Activated CD8-positive, alpha-beta T cell treated with anti-CD3 and anti-CD28 coated beads for 36 hours (primary cell): ENCODE data around the gene RPP14. TPM values are rescaled to one million over a fixed set of nuclear protein-coding genes. Genes with fewer than 3 reads are reported as not detected.

ENCODE experiments used
- ATAC-seq: fragments of 200-7000 bp; cut with Tn5 transposase; one replicate; pipeline ENCODE4 v1.10.0; 2021; ENCODE audit warnings: mild to moderate bottlenecking, moderate library complexity
- CTCF ChIA-PET: fragments of 350-600 bp; sonication (Branson Sonifier 250); formaldehyde crosslinking; loops from one replicate; lab custom pipeline; 2021; ENCODE audit warnings: antibody characterized with exemption; lab: Charles Lee
- POLR2A ChIA-PET: fragments of 350-600 bp; sonication (Branson Sonifier 250); formaldehyde crosslinking; loops from one replicate; lab custom pipeline; 2021; ENCODE audit warnings: antibody characterized with exemption; lab: Charles Lee
- DNase-seq: peaks from one replicate; pipeline ENCODE4 v3.0.0-alpha.2; 2020
- H3K27ac Mint-ChIP-seq: one replicate; pipeline ENCODE4 v1.8.0; 2021; ENCODE audit warnings: mild to moderate bottlenecking, mixed read lengths
- H3K27me3 Mint-ChIP-seq: one replicate; pipeline ENCODE4 v1.8.0; 2021; ENCODE audit warnings: mixed read lengths
- H3K36me3 Mint-ChIP-seq: one replicate; pipeline ENCODE4 v1.8.0; 2021; ENCODE audit warnings: low read depth, mixed read lengths
- H3K4me1 Mint-ChIP-seq: one replicate; pipeline ENCODE4 v1.8.0; 2021; ENCODE audit warnings: low read depth, mixed read lengths
- H3K4me3 Mint-ChIP-seq: one replicate; pipeline ENCODE4 v1.8.0; 2021; ENCODE audit warnings: mild to moderate bottlenecking, moderate library complexity, mixed read lengths
- H3K9me3 Mint-ChIP-seq: one replicate; pipeline ENCODE4 v1.8.0; 2021; ENCODE audit warnings: mixed read lengths
- intact Hi-C: fragments of 100-400 bp; cut with micrococcal nuclease; formaldehyde crosslinking; loops from one replicate; pipeline ENCODE4 v1.10.0; 2022
- total RNA-seq, 2 experiments: library from RNA; stranded (reverse); gene quantifications; one replicate each; pipeline ENCODE4 v1.2.3, GENCODE V29; 2021
- TF ChIP-seq, protein P1 (sequence below): fragments of 200-600 bp; IDR thresholded peaks from one replicate; pipeline ENCODE4 v1.8.0; 2022; ENCODE audit warnings: antibody characterized with exemption, mild to moderate bottlenecking

RPP14 gene
- total RNA-seq, 2 experiments from 2014 or later = 16.1 to 18.0 TPM

DNA sequence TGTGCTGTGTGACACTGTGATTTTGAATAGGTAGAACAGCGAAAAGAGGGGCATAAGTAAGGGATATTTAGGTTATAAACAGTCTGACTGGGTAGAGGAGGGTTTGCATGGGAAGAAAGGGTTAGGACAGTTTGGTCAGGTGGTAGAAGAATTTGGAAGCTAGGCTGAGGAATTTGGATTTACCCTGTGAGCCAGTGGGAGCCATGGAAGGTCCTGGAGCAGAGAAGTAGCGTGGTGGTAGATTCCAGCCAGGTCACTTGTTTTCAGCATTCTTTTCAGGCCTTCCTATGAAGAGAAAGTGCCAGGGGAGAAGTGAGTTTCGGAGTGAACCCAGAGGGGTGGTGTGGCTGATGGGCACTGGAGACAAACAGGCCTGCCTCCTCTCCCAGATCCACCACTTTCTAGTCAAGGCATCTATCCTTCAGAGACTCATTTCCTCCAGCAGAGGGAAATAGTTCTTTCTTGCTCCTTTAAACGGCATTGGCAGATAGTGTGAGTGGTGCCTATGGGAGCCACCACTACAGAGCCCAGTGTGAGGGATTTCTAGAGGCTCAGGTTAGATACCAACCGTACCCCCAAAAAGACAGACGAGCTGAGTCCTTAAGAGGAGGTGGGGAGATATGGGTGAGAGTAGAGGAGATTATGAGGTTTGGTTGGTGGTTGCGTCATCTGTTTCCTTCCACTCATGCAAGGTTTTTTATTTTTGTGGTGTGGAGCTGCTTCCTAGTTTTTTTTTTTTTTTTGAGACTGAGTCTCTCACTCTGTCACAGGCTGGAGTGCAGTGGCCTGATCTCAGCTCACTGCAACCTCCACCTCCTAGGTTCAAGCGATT, 47.9 kb downstream of the RPP14 start:
- ATAC-seq = peak; percentile 62
- Mint-ChIP-seq H3K4me1 (peaks cover 53% of the 10 kb centered on the region), H3K36me3 (peaks cover 12% of the 10 kb centered on the region), H3K9me3 (no peaks in the 10 kb centered on the region), H3K4me3 (peak overlapping the region; percentile 51), H3K27ac (peak overlapping the region; percentile 89), H3K27me3 (no peaks in the 10 kb centered on the region)
- ChIA-PET CTCF (interaction anchor here (1.1 to 2.7 kb wide), 3 partner anchors 9 to 47 kb away, joined by 3 to 8 read pairs (median 5); partner anchors contain the start of genes HTD2 and RPP14), POLR2A (interaction anchor here (1.6 kb wide), 1 partner anchor 18 kb away, joined by 4 read pairs; no protein-coding TSS in a partner anchor)
- intact Hi-C loops = no loop called here
- TF ChIP-seq, protein P1, sequence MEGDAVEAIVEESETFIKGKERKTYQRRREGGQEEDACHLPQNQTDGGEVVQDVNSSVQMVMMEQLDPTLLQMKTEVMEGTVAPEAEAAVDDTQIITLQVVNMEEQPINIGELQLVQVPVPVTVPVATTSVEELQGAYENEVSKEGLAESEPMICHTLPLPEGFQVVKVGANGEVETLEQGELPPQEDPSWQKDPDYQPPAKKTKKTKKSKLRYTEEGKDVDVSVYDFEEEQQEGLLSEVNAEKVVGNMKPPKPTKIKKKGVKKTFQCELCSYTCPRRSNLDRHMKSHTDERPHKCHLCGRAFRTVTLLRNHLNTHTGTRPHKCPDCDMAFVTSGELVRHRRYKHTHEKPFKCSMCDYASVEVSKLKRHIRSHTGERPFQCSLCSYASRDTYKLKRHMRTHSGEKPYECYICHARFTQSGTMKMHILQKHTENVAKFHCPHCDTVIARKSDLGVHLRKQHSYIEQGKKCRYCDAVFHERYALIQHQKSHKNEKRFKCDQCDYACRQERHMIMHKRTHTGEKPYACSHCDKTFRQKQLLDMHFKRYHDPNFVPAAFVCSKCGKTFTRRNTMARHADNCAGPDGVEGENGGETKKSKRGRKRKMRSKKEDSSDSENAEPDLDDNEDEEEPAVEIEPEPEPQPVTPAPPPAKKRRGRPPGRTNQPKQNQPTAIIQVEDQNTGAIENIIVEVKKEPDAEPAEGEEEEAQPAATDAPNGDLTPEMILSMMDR = no peak
- DNase-seq = peak; percentile 58

DNA sequence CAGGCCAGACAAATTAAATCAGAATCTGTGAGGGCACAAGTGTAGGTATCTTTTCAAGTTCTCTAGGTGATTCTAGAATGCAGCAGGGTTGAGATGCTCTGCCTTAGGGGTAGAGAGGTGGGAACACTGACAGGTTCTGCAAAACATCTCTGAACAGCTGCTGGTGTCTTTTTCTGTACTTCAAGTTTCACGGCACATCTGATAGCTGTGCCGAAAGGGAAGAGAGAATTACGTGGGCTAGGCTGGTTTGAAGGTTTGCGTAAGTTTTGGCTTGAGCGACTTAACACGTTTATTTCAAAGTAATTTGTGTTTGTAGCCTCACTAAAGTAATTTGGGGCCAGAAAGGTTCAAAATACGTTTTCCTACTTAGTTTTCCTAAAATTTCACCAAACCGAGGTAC, 49.1 kb downstream of the RPP14 start:
- ChIA-PET POLR2A (no interaction called here), CTCF (interaction anchor here (1.3 to 2.7 kb wide), 2 partner anchors 12 to 49 kb away, joined by 3 to 8 read pairs; partner anchors contain the start of genes HTD2 and RPP14)
- Mint-ChIP-seq H3K4me1 (peaks cover 44% of the 10 kb centered on the region), H3K27ac (peak overlapping the region; percentile 15), H3K4me3 (no peak overlapping the region), H3K36me3 (peaks cover 3% of the 10 kb centered on the region), H3K27me3 (no peaks in the 10 kb centered on the region), H3K9me3 (no peaks in the 10 kb centered on the region)
- no peak for DNase-seq
- TF ChIP-seq, protein P1 = no peak
- no peak for ATAC-seq
- intact Hi-C loops = no loop called here

DNA sequence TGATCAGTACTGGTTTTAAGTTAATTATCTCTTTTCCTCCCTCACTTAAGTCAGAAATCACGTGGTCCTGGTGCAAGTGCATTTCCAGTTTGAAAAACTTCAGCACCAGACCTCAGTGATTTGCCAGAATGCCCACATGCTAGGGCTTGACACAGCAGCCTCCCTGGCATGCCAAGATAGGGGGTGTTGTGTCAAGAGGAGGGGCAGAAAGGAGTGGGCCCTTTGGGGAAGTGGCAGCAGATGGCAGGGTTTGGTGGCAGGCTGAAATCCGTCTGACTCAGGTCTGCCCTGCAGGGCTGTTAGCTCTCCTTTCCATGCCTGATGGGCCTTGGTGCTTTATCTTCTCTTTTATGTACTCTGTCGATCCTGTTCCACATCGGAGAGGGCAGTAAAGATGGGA, 50.0 kb downstream of the RPP14 start:
- TF ChIP-seq, protein P1 = no peak
- H3K36me3 Mint-ChIP-seq = peaks cover 1% of the 10 kb centered on the region
- H3K27ac Mint-ChIP-seq = no peak overlapping the region
- no peaks in the 10 kb centered on the region for H3K9me3 Mint-ChIP-seq
- DNase-seq = no peak
- ATAC-seq = no peak
- H3K4me3 Mint-ChIP-seq = no peak overlapping the region
- ChIA-PET POLR2A (interaction anchor here (0.7 to 1.4 kb wide), 3 partner anchors 24 to 338 kb away, joined by 3 to 4 read pairs (median 3); no protein-coding TSS in a partner anchor), CTCF (interaction anchor here (0.7 to 1.3 kb wide), 2 partner anchors 11 to 17 kb away, joined by 3 read pairs; no protein-coding TSS in a partner anchor)
- H3K4me1 Mint-ChIP-seq = peaks cover 36% of the 10 kb centered on the region
- intact Hi-C loops = no loop called here
- no peaks in the 10 kb centered on the region for H3K27me3 Mint-ChIP-seq

DNA sequence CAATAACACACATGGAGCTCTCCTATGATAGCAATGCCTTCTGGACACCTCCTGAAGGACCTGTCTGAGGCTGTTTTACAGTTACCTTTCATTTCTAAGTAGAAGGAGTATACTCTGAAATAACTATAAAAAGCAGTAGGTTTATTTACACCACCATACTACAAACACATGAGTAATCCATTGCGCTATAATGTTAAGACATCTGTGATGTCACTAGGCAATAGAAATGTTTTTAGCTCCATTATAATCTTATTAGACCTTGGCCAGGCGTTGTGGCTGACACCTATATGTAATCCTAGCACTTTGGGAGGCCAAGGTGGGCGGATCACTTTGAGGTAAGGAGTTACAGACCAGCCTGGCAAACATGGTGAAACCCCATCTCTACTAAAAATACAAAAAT, 51.4 kb downstream of the RPP14 start:
- H3K36me3 Mint-ChIP-seq = peaks cover 1% of the 10 kb centered on the region
- no peaks in the 10 kb centered on the region for H3K9me3 Mint-ChIP-seq
- H3K27ac Mint-ChIP-seq = peak overlapping the region; percentile 78
- intact Hi-C loops = no loop called here
- ATAC-seq (no peak), DNase-seq (peak; percentile 46)
- ChIA-PET POLR2A (interaction anchor here (1.4 kb wide), 1 partner anchor 31 kb away, joined by 3 read pairs; no protein-coding TSS in a partner anchor), CTCF (no interaction called here)
- H3K27me3 Mint-ChIP-seq = no peaks in the 10 kb centered on the region
- no peak overlapping the region for H3K4me3 Mint-ChIP-seq
- peaks cover 30% of the 10 kb centered on the region for H3K4me1 Mint-ChIP-seq
- TF ChIP-seq, protein P1 = no peak

DNA sequence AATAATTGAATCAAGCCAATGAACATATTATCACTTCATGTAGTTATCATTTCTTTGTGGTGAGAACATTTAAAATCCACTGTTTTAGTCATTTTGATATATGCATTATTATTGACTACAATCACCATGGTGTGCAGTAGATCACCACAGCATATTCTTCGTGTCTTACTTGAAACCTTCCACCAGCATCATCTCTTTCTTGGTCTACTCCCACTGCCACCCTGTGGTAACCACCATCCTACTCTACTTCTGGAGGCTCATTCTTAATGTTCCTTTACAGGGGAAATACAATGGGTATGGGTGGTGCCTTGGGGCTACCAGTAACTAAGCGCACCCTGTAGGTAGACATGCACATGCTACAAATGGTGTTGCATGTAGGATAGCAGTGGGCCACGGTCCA, 52.0 kb downstream of the RPP14 start:
- no peak overlapping the region for H3K4me3 Mint-ChIP-seq
- TF ChIP-seq, protein P1 = no peak
- peak; percentile 58 for ATAC-seq
- peak; percentile 31 for DNase-seq
- peaks cover 1% of the 10 kb centered on the region for H3K36me3 Mint-ChIP-seq
- no peaks in the 10 kb centered on the region for H3K9me3 Mint-ChIP-seq
- ChIA-PET CTCF (no interaction called here), POLR2A (no interaction called here)
- no peaks in the 10 kb centered on the region for H3K27me3 Mint-ChIP-seq
- peaks cover 26% of the 10 kb centered on the region for H3K4me1 Mint-ChIP-seq
- H3K27ac Mint-ChIP-seq = no peak overlapping the region
- intact Hi-C loops = no loop called here
